Retinal pigment epithelial cell (primary cell): ENCODE measurements around the gene XXYLT1.

Experiments used
- DNase-seq: peaks from one replicate; pipeline ENCODE4 v3.0.0-alpha.2; 2010; ENCODE audit warnings: low read depth
- H3K4me3 ChIP-seq: 2 replicates; pipeline ENCODE4 v1.5.1; 2011; ENCODE audit warnings: mild to moderate bottlenecking, low read length, control low read depth, moderate library complexity
- TF ChIP-seq, protein P1 (sequence below): conservative IDR thresholded peaks from 2 replicates; pipeline ENCODE4 v1.5.1; 2011; ENCODE audit warnings: low read depth, low read length, control low read depth, inconsistent platforms

The XXYLT1 gene

GRCh38 chr3:195129644-195130492 lies 141.1 kb downstream of the XXYLT1 start:
- TF ChIP-seq, protein P1, sequence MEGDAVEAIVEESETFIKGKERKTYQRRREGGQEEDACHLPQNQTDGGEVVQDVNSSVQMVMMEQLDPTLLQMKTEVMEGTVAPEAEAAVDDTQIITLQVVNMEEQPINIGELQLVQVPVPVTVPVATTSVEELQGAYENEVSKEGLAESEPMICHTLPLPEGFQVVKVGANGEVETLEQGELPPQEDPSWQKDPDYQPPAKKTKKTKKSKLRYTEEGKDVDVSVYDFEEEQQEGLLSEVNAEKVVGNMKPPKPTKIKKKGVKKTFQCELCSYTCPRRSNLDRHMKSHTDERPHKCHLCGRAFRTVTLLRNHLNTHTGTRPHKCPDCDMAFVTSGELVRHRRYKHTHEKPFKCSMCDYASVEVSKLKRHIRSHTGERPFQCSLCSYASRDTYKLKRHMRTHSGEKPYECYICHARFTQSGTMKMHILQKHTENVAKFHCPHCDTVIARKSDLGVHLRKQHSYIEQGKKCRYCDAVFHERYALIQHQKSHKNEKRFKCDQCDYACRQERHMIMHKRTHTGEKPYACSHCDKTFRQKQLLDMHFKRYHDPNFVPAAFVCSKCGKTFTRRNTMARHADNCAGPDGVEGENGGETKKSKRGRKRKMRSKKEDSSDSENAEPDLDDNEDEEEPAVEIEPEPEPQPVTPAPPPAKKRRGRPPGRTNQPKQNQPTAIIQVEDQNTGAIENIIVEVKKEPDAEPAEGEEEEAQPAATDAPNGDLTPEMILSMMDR = no peak
- no peak for DNase-seq
- no peak overlapping the region for H3K4me3 ChIP-seq

GRCh38 chr3:195129072-195129643 lies 141.8 kb downstream of the XXYLT1 start:
- TF ChIP-seq, protein P1 = no peak
- no peak for DNase-seq
- H3K4me3 ChIP-seq = no peak overlapping the region

DNA sequence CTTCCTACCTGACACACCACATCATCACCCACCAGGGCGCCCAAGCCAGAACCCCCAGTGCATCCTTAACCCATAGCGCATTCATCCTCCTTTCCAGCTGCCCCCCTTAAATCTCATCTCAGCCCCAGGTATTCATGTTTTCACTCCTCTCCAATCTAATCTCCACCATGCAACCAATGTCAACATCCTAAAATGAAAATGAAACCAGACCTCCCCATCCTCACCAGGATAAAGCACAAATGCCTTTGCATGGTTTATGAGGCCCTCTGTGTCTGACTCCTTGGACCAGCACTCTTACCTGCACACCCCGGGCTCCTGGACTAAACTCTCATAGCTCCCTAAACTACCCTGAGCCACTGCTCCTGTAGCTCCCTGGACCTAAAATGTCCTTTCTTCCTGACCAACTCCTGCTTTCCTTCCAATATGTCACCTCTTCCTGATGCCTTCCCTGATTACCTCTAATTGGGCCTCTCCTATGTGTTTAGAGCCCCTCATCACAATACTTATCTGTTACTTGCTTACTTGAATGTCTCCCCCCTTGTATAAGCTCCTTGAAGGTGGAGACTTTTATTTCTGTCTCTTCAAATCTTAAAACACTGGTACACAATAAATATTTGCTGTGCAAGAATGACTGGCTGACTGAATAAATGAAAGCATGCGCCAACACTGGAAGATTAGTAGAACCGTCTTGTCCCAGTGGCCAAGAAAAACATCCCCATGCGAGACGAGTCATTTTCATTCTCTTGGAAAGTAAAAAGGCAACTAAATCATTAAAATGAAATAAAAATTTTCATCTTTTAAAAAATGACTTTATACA lies 142.5 kb downstream of the XXYLT1 start:
- TF ChIP-seq, protein P1 = no peak
- H3K4me3 ChIP-seq = no peak overlapping the region
- no peak for DNase-seq

DNA sequence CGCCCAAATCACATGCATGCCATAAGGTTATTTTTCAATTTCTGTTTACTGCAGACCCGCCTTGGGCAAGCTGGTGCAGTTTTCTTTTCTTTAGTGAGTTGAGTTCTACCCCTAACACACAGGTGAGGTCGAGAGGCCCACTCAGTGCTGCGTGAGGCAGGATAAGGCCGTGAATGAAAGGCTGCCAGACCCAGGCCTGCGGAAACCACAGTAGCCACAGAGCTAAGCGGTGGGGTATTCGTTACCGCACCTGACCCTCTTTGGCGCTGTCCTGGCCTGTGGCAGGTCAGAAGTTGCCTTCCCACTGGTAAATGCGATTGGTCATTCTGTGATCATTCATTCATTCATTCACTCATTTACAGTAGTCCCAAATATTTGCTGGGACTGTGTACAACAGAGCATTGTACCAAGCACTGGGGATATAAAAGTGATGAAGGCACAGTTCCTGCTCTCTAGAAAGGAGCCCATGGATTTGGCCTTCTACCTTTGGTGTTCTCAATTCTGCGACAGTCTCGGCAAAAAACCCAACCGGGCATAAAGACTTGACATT lies 144.8 kb downstream of the XXYLT1 start:
- H3K4me3 ChIP-seq = no peak overlapping the region
- TF ChIP-seq, protein P1 = no peak
- no peak for DNase-seq

DNA sequence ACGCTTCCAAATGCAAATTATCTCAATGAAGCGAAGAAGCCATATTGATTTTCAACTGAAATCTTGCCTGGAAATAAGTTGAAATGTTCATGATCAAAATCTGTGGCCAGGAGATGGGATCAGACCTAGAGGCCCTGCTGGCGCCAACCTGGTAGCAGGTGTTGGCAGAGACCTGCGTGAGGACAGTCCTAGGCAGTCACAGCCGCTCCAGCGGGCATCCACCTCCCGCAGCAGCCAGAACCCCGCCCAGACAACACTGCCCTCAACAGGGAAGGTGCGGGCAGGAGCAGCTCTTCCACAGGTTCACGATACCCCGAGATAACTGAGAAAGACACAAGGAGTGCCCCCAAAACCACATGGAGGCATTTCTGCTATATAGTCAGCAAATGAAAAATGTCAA lies 145.3 kb downstream of the XXYLT1 start:
- no peak overlapping the region for H3K4me3 ChIP-seq
- TF ChIP-seq, protein P1 = no peak
- no peak for DNase-seq

- TF ChIP-seq, protein P1 = no peak
- no peak for DNase-seq
- no peak overlapping the region for H3K4me3 ChIP-seq
These were observed 146.5 kb downstream of the XXYLT1 start for GRCh38 chr3:195124378-195124992.
